ENCODE measurements around the gene TBC1D32.
"Not testable (repeated sequence)": the region's sequence is repeated elsewhere in the genome, so short reads cannot be mapped to it uniquely, and the experiment has no call there.

Gene TBC1D32

DNA sequence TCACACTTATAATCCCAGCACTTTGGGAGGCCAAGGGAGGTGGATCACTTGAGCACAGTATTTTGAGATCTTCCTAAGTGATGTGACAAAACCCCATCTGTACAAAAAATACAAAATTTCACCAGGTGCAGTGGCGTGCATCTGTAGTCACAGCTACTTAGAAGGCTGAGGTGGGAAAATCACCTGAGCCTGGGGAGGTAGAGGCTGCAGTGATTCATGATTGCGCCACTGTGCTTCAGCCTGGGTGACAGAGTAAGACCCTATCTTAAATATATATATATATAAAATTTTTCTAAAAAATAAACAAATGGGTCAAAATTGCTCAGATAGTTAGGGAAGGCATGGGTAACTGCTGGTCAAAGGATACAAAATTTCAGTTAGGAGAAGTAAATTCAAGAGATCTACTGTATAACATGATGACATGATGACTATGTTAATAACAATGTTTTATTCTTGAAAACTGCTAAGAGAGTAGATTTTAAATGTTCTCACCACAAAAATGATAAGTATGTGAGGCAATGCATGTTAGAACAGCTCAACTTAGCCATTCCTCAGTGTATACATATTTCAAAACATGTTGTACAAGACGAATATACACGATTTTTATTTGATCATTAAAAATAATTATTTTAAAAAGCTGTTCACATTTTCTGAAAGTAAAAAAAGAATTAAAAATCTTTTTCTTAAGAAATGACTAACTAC, 24.4 kb downstream of the TBC1D32 start:
- no peak overlapping the region for H3K4me2 ChIP-seq (ENCODE audit: low read length)
- TF ChIP-seq EZH2 (IDR thresholded peaks at IDR 0.05; ENCODE audit: borderline replicate concordance, low read length), result no peak
- TF ChIP-seq, protein P1, sequence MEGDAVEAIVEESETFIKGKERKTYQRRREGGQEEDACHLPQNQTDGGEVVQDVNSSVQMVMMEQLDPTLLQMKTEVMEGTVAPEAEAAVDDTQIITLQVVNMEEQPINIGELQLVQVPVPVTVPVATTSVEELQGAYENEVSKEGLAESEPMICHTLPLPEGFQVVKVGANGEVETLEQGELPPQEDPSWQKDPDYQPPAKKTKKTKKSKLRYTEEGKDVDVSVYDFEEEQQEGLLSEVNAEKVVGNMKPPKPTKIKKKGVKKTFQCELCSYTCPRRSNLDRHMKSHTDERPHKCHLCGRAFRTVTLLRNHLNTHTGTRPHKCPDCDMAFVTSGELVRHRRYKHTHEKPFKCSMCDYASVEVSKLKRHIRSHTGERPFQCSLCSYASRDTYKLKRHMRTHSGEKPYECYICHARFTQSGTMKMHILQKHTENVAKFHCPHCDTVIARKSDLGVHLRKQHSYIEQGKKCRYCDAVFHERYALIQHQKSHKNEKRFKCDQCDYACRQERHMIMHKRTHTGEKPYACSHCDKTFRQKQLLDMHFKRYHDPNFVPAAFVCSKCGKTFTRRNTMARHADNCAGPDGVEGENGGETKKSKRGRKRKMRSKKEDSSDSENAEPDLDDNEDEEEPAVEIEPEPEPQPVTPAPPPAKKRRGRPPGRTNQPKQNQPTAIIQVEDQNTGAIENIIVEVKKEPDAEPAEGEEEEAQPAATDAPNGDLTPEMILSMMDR (IDR thresholded peaks at IDR 0.05; ENCODE audit: low read length), result no peak
- H3K36me3 ChIP-seq (ENCODE audit: insufficient read depth, low read length), result no peaks in the 10 kb centered on the region
- H4K20me1 ChIP-seq (ENCODE audit: insufficient read depth, low read length), result no peaks in the 10 kb centered on the region
- H3K79me2 ChIP-seq (ENCODE audit: insufficient read depth, low read length), result no peaks in the 10 kb centered on the region
- H3F3A ChIP-seq (ENCODE audit: insufficient read depth, low read length), result no peaks in the 10 kb centered on the region
- no peak overlapping the region for H3K4me3 ChIP-seq (ENCODE audit: low read depth, low read length, poor library complexity, severe bottlenecking)
- no peaks in the 10 kb centered on the region for H3K9me3 ChIP-seq (ENCODE audit: low read length)
- H2AFZ ChIP-seq (ENCODE audit: low read length), result no peak overlapping the region
- H3K9me2 ChIP-seq (ENCODE audit: low read depth, low read length), result no peaks in the 10 kb centered on the region
- no peaks in the 10 kb centered on the region for H3K4me1 ChIP-seq (ENCODE audit: insufficient read depth, low read length, severe bottlenecking)
- no peak overlapping the region for H3K27ac ChIP-seq (ENCODE audit: low read depth, low read length, poor library complexity, severe bottlenecking)
- H3K27me3 ChIP-seq (ENCODE audit: insufficient read depth, low read length), result no peaks in the 10 kb centered on the region
- H3K9ac ChIP-seq (ENCODE audit: low read length), result no peak overlapping the region

DNA sequence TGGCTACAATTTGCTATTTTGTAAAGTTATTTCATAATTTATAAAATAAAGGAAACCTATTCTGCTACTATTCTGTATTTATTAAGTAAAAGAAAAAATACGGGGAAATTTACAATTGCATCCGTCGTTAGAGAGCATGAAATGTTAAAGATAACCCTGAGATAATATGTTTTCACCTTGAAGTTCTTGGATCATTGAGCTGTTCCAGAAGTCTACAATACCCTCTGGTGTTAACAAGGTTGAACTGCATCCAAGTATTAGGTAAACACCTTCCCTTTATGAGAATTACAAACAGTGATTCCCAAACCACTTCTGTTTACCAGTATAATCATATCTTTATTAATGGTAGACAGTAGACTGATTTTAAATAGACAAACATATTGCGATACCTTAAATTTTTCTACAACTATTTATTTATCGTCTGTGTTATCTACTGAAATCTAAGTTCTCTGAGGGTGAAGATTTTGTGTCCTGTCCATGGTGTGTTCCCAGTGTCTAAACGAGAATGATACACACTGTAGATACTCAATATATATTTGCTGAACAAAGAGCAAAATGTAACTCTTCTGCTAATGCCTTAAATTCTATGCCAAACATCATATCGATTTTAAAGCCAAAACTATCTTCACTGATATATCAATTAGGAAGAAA, 28.2 kb downstream of the TBC1D32 start:
- H2AFZ ChIP-seq (ENCODE audit: low read length), result no peak overlapping the region
- no peaks in the 10 kb centered on the region for H3K9me2 ChIP-seq (ENCODE audit: low read depth, low read length)
- H3K4me2 ChIP-seq (ENCODE audit: low read length), result no peak overlapping the region
- no peaks in the 10 kb centered on the region for H3K27me3 ChIP-seq (ENCODE audit: insufficient read depth, low read length)
- no peaks in the 10 kb centered on the region for H4K20me1 ChIP-seq (ENCODE audit: insufficient read depth, low read length)
- no peak overlapping the region for H3K27ac ChIP-seq (ENCODE audit: low read depth, low read length, poor library complexity, severe bottlenecking)
- no peak overlapping the region for H3K9ac ChIP-seq (ENCODE audit: low read length)
- H3K4me3 ChIP-seq (ENCODE audit: low read depth, low read length, poor library complexity, severe bottlenecking), result no peak overlapping the region
- no peaks in the 10 kb centered on the region for H3K36me3 ChIP-seq (ENCODE audit: insufficient read depth, low read length)
- no peaks in the 10 kb centered on the region for H3K79me2 ChIP-seq (ENCODE audit: insufficient read depth, low read length)
- H3K4me1 ChIP-seq (ENCODE audit: insufficient read depth, low read length, severe bottlenecking), result no peaks in the 10 kb centered on the region
- H3F3A ChIP-seq (ENCODE audit: insufficient read depth, low read length), result no peaks in the 10 kb centered on the region
- TF ChIP-seq EZH2 (IDR thresholded peaks at IDR 0.05; ENCODE audit: borderline replicate concordance, low read length), result no peak
- TF ChIP-seq, protein P1 (IDR thresholded peaks at IDR 0.05; ENCODE audit: low read length), result peak; percentile 49
- no peaks in the 10 kb centered on the region for H3K9me3 ChIP-seq (ENCODE audit: low read length)

DNA sequence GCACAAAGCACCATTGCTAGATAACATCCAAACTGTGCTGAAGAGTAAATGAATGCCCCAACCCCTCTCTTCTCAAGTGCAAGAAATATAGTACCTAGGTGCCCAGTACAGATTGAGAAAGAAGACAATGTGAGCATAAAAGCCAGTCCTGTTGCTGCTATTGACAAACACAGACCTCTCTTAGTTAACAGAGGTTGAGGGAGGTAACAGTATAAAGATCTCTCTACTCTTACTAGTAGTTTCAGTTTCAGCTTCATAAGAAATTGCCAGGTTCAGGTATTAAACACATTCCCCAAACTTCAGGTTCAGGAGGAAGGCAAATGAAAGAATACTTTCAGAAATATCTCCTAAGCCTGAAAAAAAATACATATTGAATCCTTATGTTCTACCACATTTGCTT, 31.4 kb downstream of the TBC1D32 start:
- H3K36me3 ChIP-seq (ENCODE audit: insufficient read depth, low read length), result no peaks in the 10 kb centered on the region
- no peaks in the 10 kb centered on the region for H3F3A ChIP-seq (ENCODE audit: insufficient read depth, low read length)
- no peaks in the 10 kb centered on the region for H4K20me1 ChIP-seq (ENCODE audit: insufficient read depth, low read length)
- no peaks in the 10 kb centered on the region for H3K79me2 ChIP-seq (ENCODE audit: insufficient read depth, low read length)
- H3K4me1 ChIP-seq (ENCODE audit: insufficient read depth, low read length, severe bottlenecking), result no peaks in the 10 kb centered on the region
- no peak overlapping the region for H2AFZ ChIP-seq (ENCODE audit: low read length)
- TF ChIP-seq EZH2 (IDR thresholded peaks at IDR 0.05; ENCODE audit: borderline replicate concordance, low read length), result no peak
- TF ChIP-seq, protein P1 (IDR thresholded peaks at IDR 0.05; ENCODE audit: low read length), result no peak
- no peaks in the 10 kb centered on the region for H3K27me3 ChIP-seq (ENCODE audit: insufficient read depth, low read length)
- H3K9me3 ChIP-seq (ENCODE audit: low read length), result no peaks in the 10 kb centered on the region
- no peak overlapping the region for H3K27ac ChIP-seq (ENCODE audit: low read depth, low read length, poor library complexity, severe bottlenecking)
- no peak overlapping the region for H3K4me3 ChIP-seq (ENCODE audit: low read depth, low read length, poor library complexity, severe bottlenecking)
- H3K4me2 ChIP-seq (ENCODE audit: low read length), result no peak overlapping the region
- H3K9me2 ChIP-seq (ENCODE audit: low read depth, low read length), result no peaks in the 10 kb centered on the region
- no peak overlapping the region for H3K9ac ChIP-seq (ENCODE audit: low read length)

DNA sequence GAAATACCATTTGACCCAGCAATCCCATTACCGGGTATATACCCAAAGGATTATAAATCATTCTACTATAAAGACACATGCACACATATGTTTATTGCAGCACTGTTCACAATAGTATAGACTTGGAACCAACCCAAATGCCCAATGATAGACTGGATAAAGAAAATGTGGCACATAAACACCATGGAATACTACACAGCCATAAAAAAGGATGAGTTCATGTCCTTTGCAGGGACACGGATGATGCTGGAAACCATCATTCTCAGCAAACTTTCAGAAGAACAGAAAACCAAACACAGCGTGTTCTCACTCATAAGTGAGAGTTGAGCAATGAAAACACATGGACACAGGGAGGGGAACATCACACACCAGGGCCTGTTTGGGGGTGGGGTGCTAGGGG, 33.1 kb downstream of the TBC1D32 start:
- H2AFZ ChIP-seq (ENCODE audit: low read length); H3K9me2 ChIP-seq (ENCODE audit: low read depth, low read length); H3K79me2 ChIP-seq (ENCODE audit: insufficient read depth, low read length); H3K9me3 ChIP-seq (ENCODE audit: low read length); H3K27me3 ChIP-seq (ENCODE audit: insufficient read depth, low read length); H3F3A ChIP-seq (ENCODE audit: insufficient read depth, low read length); H3K4me2 ChIP-seq (ENCODE audit: low read length); H4K20me1 ChIP-seq (ENCODE audit: insufficient read depth, low read length); H3K9ac ChIP-seq (ENCODE audit: low read length); H3K4me3 ChIP-seq (ENCODE audit: low read depth, low read length, poor library complexity, severe bottlenecking); H3K36me3 ChIP-seq (ENCODE audit: insufficient read depth, low read length); H3K4me1 ChIP-seq (ENCODE audit: insufficient read depth, low read length, severe bottlenecking); H3K27ac ChIP-seq (ENCODE audit: low read depth, low read length, poor library complexity, severe bottlenecking): not testable (repeated sequence)

Measured in OCI-LY1 (cell line).